ENCODE data around the gene PSME2. TPM values are rescaled to one million over a fixed set of nuclear protein-coding genes. Genes with fewer than 3 reads are reported as not detected.

PSME2 gene
- total and polyA plus RNA-seq, 2 of the 13 experiments (the other 11 are each of a cell fraction or from before 2014, with no cell fraction given), result 332 to 716 TPM

DNA sequence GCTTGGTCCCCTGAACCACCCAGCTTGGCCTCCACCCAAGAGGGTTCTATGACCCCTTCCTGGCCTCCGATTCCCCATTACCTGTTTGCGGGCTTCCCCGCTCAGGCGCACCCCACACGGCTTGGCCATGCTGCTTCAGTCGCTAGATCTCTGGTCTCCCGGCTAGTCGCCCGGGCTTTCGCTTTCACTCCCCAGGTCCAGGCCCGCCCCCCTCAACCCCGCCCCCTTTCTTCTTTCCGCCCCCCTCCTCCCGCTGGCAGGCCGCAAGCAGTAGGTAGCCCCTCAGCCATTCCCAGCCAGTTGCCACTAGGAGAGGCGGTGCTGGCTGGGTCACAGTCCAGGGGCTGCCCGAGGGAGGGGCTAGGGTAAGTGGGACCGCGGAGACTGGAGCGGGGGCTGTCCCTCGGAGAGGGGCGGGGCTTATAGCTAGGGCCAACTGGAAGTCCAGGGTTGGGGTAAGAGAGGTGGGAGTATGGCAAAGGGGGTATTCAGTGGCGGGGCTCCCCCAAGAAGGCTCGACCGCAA lies at the start of gene PSME2 (continued):
- TF ChIP-seq HMGXB3 (CRISPR knock-in tag; IDR thresholded peaks at IDR 0.05; ENCODE audit: borderline replicate concordance) (no peak; the same call in 1 of the 2 replicates), ZFYVE20 (CRISPR knock-in tag; IDR thresholded peaks at IDR 0.05; ENCODE audit: borderline replicate concordance, low read depth) (no peak), HMGXB4 (CRISPR knock-in tag; IDR thresholded peaks at IDR 0.05; ENCODE audit: borderline replicate concordance in 1 of 2, low read depth in 1 of 2) (peak in 1 of 2 experiments; percentile 79; a peak in 3 of 4 replicates), ZNF776 (CRISPR knock-in tag; IDR thresholded peaks at IDR 0.05) (peak; percentile 86; the same call in 1 of the 2 replicates), SPEN (CRISPR knock-in tag; IDR thresholded peaks at IDR 0.05; ENCODE audit: low read depth) (peak; percentile 84), RBFOX2 (IDR thresholded peaks at IDR 0.05; ENCODE audit: low read depth, low read length) (0 out of 2 replicates have a peak, but pooled peaks have one; percentile 24), THAP9 (CRISPR knock-in tag; IDR thresholded peaks at IDR 0.05; ENCODE audit: borderline replicate concordance) (peak; percentile 89; the same call in 1 of the 2 replicates), SAFB2 (CRISPR knock-in tag; IDR thresholded peaks at IDR 0.05; ENCODE audit: borderline replicate concordance, low read depth) (peak; percentile 89), KDM6A (CRISPR knock-in tag; IDR thresholded peaks at IDR 0.05; ENCODE audit: low read depth) (peak; percentile 64; the same call in 1 of the 2 replicates), RXRA (CRISPR knock-in tag; IDR thresholded peaks at IDR 0.05) (no peak; the same call in 1 of the 2 replicates), POGZ (CRISPR knock-in tag; IDR thresholded peaks at IDR 0.05) (peak; percentile 84), ZNF878 (CRISPR knock-in tag; IDR thresholded peaks at IDR 0.05) (no peak)
- TF ChIP-seq, protein P1, sequence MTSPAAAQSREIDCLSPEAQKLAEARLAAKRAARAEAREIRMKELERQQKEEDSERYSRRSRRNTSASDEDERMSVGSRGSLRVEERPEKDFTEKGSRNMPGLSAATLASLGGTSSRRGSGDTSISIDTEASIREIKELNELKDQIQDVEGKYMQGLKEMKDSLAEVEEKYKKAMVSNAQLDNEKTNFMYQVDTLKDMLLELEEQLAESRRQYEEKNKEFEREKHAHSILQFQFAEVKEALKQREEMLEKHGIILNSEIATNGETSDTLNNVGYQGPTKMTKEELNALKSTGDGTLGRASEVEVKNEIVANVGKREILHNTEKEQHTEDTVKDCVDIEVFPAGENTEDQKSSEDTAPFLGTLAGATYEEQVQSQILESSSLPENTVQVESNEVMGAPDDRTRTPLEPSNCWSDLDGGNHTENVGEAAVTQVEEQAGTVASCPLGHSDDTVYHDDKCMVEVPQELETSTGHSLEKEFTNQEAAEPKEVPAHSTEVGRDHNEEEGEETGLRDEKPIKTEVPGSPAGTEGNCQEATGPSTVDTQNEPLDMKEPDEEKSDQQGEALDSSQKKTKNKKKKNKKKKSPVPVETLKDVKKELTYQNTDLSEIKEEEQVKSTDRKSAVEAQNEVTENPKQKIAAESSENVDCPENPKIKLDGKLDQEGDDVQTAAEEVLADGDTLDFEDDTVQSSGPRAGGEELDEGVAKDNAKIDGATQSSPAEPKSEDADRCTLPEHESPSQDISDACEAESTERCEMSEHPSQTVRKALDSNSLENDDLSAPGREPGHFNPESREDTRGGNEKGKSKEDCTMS (CRISPR knock-in tag; conservative IDR thresholded peaks at IDR 0.05), result peak; percentile 92
- TF ChIP-seq, protein P2, sequence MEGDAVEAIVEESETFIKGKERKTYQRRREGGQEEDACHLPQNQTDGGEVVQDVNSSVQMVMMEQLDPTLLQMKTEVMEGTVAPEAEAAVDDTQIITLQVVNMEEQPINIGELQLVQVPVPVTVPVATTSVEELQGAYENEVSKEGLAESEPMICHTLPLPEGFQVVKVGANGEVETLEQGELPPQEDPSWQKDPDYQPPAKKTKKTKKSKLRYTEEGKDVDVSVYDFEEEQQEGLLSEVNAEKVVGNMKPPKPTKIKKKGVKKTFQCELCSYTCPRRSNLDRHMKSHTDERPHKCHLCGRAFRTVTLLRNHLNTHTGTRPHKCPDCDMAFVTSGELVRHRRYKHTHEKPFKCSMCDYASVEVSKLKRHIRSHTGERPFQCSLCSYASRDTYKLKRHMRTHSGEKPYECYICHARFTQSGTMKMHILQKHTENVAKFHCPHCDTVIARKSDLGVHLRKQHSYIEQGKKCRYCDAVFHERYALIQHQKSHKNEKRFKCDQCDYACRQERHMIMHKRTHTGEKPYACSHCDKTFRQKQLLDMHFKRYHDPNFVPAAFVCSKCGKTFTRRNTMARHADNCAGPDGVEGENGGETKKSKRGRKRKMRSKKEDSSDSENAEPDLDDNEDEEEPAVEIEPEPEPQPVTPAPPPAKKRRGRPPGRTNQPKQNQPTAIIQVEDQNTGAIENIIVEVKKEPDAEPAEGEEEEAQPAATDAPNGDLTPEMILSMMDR (CRISPR knock-in tag; IDR thresholded peaks at IDR 0.05), result peak; percentile 47
